NB4 (cell line): Measurements from ENCODE around the gene SLK.

Source experiments
- CTCF ChIP-seq: IDR thresholded peaks from one replicate; pipeline ENCODE4 v1.5.1; 2012; ENCODE audit warnings: low read depth, low read length
- MYC ChIP-seq: IDR thresholded peaks from 2 replicates; pipeline ENCODE4 v1.6.1; 2011; ENCODE audit warnings: low read depth, low read length
- POLR2A ChIP-seq: IDR thresholded peaks from 2 replicates; pipeline ENCODE4 v1.6.1; 2011; ENCODE audit warnings: mild to moderate bottlenecking; ENCODE audit not compliant: insufficient read length; ENCODE audit errors: extremely low read depth

GRCh38 chr10:104014176-104014575 is 47.2 kb downstream of the SLK start:
- TF ChIP-seq POLR2A = no peak
- TF ChIP-seq CTCF = no peak
- no peak for TF ChIP-seq MYC
